Activated CD4-positive, alpha-beta T cell treated with anti-CD3 and anti-CD28 coated beads, Interleukin-2, amount 10 ng/mL, durations not matched to agents 7 days and 5 days (primary cell): ENCODE results near the gene SOCS2. TPM values are rescaled to one million over a fixed set of nuclear protein-coding genes. Genes with fewer than 3 reads are reported as not detected.
A peak's percentile ranks its signal among the peaks of the same experiment; 100 is the strongest.

ENCODE experiments used
- CTCF ChIA-PET: fragments of 350-600 bp; sonication (Branson Sonifier 250); formaldehyde crosslinking; loops from one replicate; lab custom pipeline; 2021; ENCODE audit warnings: antibody characterized with exemption; lab: Charles Lee
- POLR2A ChIA-PET: fragments of 350-600 bp; sonication (Branson Sonifier 250); formaldehyde crosslinking; loops from one replicate; lab custom pipeline; 2021; ENCODE audit warnings: antibody characterized with exemption; lab: Charles Lee
- DNase-seq: peaks from one replicate; pipeline ENCODE4 v3.0.0-alpha.2; 2020
- H3K27ac Mint-ChIP-seq: one replicate; pipeline ENCODE4 v1.8.0; 2021; ENCODE audit warnings: mild to moderate bottlenecking, moderate library complexity, mixed read lengths
- H3K27me3 Mint-ChIP-seq: one replicate; pipeline ENCODE4 v1.8.0; 2021; ENCODE audit warnings: mixed read lengths
- H3K36me3 Mint-ChIP-seq: one replicate; pipeline ENCODE4 v1.8.0; 2021; ENCODE audit warnings: low read depth, mixed read lengths
- H3K4me1 Mint-ChIP-seq: one replicate; pipeline ENCODE4 v1.8.0; 2021; ENCODE audit warnings: mixed read lengths
- H3K4me3 Mint-ChIP-seq: one replicate; pipeline ENCODE4 v1.8.0; 2021; ENCODE audit warnings: mild to moderate bottlenecking, moderate library complexity, mixed read lengths
- H3K9me3 Mint-ChIP-seq: one replicate; pipeline ENCODE4 v1.8.0; 2021; ENCODE audit warnings: mixed read lengths
- total RNA-seq, 2 experiments: library from RNA; stranded (reverse); gene quantifications; one replicate each; pipeline ENCODE4 v1.2.3, GENCODE V29; 2021

SOCS2 gene
- total RNA-seq, 2 experiments from 2014 or later = 28.0 to 31.6 TPM

DNA sequence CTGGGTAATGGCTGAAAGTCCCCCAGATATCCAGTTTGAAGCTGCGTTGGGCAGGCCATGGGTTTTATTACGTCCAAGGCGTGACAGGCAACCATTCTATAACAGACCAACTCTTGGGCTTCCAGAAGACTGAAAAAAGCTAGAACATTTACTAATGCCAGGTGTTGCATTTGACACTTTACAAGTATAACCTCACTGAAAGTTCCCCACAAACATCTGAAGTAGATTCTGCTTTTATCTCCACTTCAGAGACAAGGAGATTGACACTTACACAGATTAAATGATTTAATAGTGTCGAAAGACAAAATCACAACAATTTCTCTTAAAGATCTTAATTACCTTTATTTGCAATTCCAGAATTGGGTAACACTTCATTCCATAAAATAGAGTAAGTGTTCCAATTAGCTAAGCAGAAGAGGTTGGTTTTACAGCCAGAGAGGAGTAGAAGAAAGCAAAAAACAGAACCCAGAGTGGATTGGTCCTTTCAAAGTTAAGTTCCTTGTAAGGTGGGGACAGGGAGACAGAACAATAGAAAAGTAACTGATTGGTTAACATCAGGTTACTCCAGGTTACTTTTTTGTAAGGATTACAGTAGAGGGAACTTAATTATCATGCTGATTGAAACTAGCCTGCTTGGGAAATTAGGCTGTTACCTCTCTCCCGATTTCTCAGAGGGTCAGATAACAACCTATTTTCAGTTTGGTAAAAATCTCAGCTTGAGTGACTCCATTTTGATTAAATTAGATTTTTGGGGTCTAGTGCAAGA is 11.3 kb downstream of the SOCS2 start:
- peaks cover 18% of the 10 kb centered on the region for H3K27me3 Mint-ChIP-seq
- H3K4me1 Mint-ChIP-seq = peaks cover 16% of the 10 kb centered on the region
- H3K9me3 Mint-ChIP-seq = no peaks in the 10 kb centered on the region
- no peak overlapping the region for H3K27ac Mint-ChIP-seq
- CTCF ChIA-PET = interaction anchor here (1.1 kb wide), 1 partner anchor 116 kb away, joined by 4 read pairs; no protein-coding TSS in a partner anchor
- DNase-seq = no peak
- H3K36me3 Mint-ChIP-seq = peaks cover 32% of the 10 kb centered on the region
- POLR2A ChIA-PET = no interaction called here
- no peak overlapping the region for H3K4me3 Mint-ChIP-seq

DNA sequence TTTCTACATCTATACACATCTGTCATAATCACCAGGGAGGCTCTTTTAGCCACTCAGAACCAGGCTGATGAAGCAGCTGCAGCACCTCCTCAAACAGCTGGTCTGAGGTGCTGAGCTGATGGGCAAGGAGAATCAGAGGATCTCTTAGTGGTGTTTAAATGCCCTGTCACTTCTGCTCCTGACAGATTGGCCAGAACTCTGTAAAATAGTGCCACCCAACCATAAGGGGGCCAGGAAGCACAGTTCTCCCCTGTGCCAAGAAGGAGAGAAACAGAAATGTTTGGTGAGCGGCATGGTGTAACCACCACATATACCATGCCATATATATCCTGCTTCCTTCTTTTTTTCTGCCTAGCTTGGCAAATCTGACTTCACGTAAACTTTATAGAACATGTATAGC is 12.8 kb downstream of the SOCS2 start:
- ChIA-PET POLR2A (no interaction called here), CTCF (no interaction called here)
- H3K4me3 Mint-ChIP-seq = no peak overlapping the region
- H3K27me3 Mint-ChIP-seq = peaks cover 30% of the 10 kb centered on the region
- H3K27ac Mint-ChIP-seq = no peak overlapping the region
- H3K36me3 Mint-ChIP-seq = peaks cover 18% of the 10 kb centered on the region
- peaks cover 27% of the 10 kb centered on the region for H3K4me1 Mint-ChIP-seq
- H3K9me3 Mint-ChIP-seq = no peaks in the 10 kb centered on the region
- no peak for DNase-seq

DNA sequence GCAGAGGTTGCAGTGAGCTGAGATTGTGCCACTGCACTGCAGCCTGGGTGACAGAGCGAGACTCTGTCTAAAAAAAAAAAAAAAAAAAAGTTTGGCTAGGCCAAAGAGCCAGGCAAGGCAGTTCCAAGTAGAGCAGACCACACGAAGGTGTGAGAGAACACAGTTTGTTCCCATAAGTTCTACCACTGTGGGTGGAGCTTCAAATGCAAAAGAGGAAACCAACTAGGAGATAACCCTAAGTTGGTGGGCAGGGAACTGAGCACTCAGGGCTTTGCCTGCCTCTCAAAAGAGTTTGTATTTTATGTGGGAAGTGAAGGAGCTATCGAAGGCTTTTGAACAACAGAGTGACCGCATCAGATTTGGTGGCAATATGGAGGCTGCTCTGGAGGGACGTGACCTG is 15.1 kb downstream of the SOCS2 start:
- H3K36me3 Mint-ChIP-seq = peaks cover 4% of the 10 kb centered on the region
- peaks cover 39% of the 10 kb centered on the region for H3K4me1 Mint-ChIP-seq
- ChIA-PET CTCF (interaction anchor here (0.7 to 1.3 kb wide), 6 partner anchors 16 to 521 kb away, joined by 3 to 4 read pairs (median 3); no protein-coding TSS in a partner anchor), POLR2A (no interaction called here)
- H3K4me3 Mint-ChIP-seq = no peak overlapping the region
- DNase-seq = no peak
- H3K27me3 Mint-ChIP-seq = peaks cover 48% of the 10 kb centered on the region
- H3K27ac Mint-ChIP-seq = no peak overlapping the region
- H3K9me3 Mint-ChIP-seq = no peaks in the 10 kb centered on the region

DNA sequence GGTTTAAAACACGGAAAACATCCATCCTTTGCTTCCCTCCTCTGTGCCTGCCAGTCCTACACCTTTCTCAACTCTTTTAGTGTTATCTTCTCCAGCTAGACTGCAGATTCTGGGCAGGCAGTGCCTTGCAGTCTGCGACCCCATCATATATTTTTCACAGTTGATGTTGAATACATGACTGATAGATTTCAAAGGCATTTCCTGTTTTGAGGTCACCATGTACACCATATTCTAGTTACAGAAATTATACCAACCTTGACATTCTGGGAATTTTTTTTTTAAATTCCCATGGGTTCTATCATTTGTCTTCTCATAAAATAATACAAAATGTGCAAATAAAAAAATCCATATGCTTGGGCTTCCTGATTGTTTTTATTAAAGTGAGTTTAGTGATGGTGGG is 16.6 kb downstream of the SOCS2 start:
- Mint-ChIP-seq H3K4me3 (no peak overlapping the region), H3K36me3 (peaks cover 4% of the 10 kb centered on the region), H3K4me1 (peaks cover 39% of the 10 kb centered on the region), H3K27ac (no peak overlapping the region), H3K27me3 (peaks cover 53% of the 10 kb centered on the region), H3K9me3 (no peaks in the 10 kb centered on the region)
- POLR2A ChIA-PET = no interaction called here
- CTCF ChIA-PET = interaction anchor here (1.1 kb wide), 1 partner anchor 17 kb away, joined by 3 read pairs; no protein-coding TSS in a partner anchor
- no peak for DNase-seq

DNA sequence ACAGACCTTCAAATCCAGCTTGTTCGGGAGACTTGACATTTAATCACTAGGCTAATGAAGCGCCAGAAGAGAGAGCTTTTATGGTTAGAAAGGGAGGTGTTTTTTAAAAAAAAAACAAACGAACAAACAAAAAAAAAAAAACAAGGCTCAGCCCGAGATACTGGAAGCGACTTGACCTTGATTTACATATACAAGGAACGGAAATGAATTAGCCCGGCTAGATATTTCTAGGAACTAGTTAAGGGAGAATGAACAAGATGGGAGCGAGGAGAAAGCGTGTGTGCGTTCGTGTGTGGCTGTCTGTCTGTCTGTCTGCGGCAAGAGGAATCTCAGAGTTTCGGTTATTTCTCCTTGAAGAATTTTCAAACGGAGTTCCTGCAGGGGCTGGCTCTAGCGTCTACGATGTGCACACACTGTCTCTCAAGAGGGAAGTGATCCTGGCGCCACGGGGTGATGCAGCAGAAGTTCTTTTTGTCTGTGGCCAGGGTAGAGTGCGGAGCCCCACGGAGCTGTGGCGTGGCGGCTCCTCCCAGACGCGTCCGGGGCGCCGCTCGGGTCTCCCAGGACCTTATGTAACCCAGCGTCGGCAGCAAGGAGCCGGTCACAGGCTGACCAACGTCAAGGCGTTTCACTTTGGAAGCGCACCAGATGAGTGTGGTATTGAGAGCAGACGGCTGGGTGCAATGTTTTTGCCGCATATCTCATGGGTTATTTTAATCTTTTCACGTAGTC is 18.8 kb downstream of the SOCS2 start:
- peak; percentile 34 for DNase-seq
- Mint-ChIP-seq H3K9me3 (no peaks in the 10 kb centered on the region), H3K27ac (peak overlapping the region; percentile 33), H3K4me1 (peaks cover 42% of the 10 kb centered on the region), H3K27me3 (peaks cover 60% of the 10 kb centered on the region), H3K4me3 (peak overlapping the region; percentile 82), H3K36me3 (peaks cover 2% of the 10 kb centered on the region)
- POLR2A ChIA-PET = no interaction called here
- CTCF ChIA-PET = interaction anchor here (0.5 to 1.5 kb wide), 4 partner anchors 11 to 111 kb away, joined by 3 to 4 read pairs (median 3); no protein-coding TSS in a partner anchor

DNA sequence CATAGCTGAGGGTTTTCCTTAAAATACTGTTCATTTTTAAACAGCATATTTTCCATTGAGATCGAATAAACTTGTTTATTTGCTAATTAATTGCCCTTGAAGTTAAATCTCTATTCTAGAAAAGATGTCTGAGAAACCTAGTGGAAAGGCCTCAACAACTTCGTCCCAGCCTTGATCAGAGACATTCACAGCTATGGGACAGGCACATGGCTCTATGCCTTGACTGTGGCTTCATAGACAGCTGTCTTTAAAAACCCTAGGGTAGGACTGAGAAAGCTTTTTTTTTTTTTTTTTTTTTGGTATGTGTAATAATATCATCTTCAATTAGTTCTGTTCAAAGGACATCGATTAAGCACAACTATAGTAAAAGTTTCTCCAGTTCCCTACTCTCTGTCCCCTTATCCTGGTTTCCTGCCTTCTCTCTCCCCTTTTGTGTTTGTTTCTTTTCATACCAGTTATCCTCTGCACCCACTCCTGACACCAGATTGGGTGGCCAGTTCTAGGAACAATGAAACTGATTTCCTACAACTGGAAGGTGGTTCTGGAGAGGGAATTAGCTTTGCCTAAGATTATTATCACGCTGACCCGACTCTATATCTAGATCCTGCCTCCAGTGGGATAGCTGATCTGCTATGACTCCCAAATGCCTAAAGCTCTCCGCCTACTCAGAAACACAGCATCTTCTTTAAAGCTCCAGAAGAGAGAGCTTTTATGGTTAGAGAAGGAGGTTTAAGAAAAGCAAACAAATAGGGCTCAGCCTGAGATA is 20.3 kb downstream of the SOCS2 start:
- Mint-ChIP-seq H3K4me1 (peaks cover 34% of the 10 kb centered on the region), H3K36me3 (peaks cover 2% of the 10 kb centered on the region), H3K4me3 (no peak overlapping the region), H3K9me3 (no peaks in the 10 kb centered on the region), H3K27me3 (peaks cover 65% of the 10 kb centered on the region), H3K27ac (no peak overlapping the region)
- CTCF ChIA-PET = interaction anchor here (1.5 kb wide), 1 partner anchor 12 kb away, joined by 4 read pairs; no protein-coding TSS in a partner anchor
- POLR2A ChIA-PET = interaction anchor here (0.8 kb wide), 1 partner anchor 106 kb away, joined by 4 read pairs; no protein-coding TSS in a partner anchor
- no peak for DNase-seq

DNA sequence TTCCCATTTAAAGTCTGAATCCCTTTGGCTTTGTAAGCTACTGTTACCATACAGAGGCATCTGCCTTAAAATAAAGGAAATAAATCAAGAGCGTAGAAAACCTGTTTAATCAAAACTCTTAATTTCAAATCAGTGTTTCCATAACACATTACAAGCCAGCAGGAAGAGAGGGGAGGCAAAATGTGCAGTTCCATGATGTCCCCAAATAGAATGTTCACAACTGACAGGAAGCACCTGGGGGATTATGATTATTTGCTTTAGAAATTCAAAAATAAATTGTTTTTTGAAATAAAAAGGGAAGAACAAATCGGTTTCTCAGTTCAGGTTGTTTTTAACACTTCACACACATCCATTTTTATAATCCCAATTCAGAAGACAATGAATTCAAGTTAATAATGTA is 21.4 kb downstream of the SOCS2 start:
- peaks cover 67% of the 10 kb centered on the region for H3K27me3 Mint-ChIP-seq
- peaks cover 29% of the 10 kb centered on the region for H3K4me1 Mint-ChIP-seq
- H3K27ac Mint-ChIP-seq = no peak overlapping the region

DNA sequence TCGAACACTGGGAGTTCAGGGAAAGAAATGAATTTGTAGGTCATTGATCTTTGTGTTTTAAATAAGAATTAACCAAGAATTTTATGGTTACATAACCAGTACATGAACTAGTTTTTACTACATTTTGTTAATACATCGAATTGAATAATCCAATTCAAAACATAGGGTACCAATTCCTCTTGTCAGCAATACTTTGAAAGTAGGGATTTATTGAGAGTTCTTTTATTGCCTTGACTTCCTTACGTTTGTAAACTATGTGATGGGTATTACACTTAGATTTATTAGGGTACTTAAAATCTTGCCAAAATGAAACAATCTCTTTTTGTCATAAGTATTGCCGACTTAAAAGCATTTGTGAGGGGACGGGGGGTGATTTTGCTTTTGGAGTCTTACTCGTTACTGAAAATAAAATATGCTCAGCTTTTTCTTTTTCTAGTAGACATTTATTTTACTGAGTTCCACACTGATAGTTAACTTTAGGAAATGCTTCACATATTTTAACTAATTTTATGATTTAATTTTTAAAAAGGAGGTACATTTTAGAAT is 22.4 kb downstream of the SOCS2 start:
- DNase-seq = no peak
- Mint-ChIP-seq H3K36me3 (peaks cover 2% of the 10 kb centered on the region), H3K9me3 (no peaks in the 10 kb centered on the region), H3K27ac (no peak overlapping the region), H3K4me1 (peaks cover 19% of the 10 kb centered on the region), H3K27me3 (peaks cover 63% of the 10 kb centered on the region), H3K4me3 (no peak overlapping the region)
- ChIA-PET POLR2A (no interaction called here), CTCF (no interaction called here)

More for the DNA sequence above, 21.4 kb downstream of the SOCS2 start:
- ChIA-PET CTCF (no interaction called here), POLR2A (no interaction called here)
- H3K9me3 Mint-ChIP-seq = no peaks in the 10 kb centered on the region
- no peak overlapping the region for H3K4me3 Mint-ChIP-seq
- no peak for DNase-seq
- H3K36me3 Mint-ChIP-seq = peaks cover 2% of the 10 kb centered on the region

DNA sequence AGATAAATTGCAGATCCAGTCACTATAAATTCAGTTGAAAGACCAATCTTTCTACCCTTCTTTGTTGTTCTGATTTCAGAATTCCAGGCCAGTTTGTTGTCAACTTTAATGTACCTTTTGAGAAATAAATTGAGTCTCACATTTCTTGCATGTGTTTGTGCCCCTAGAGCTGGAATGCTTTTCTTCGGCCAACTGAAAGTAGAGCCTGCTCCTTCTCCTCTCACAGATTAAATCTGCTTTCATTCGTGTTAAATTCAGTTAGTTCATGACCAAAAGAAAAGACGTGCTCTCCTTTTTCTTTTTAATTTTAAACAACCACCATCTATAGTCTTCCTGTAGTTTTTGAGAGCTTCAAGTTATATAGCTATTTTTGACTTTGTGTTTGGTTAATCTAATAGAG is 22.9 kb downstream of the SOCS2 start:
- Mint-ChIP-seq H3K27ac (no peak overlapping the region), H3K36me3 (peaks cover 2% of the 10 kb centered on the region), H3K9me3 (no peaks in the 10 kb centered on the region), H3K4me1 (peaks cover 16% of the 10 kb centered on the region), H3K27me3 (peaks cover 58% of the 10 kb centered on the region), H3K4me3 (no peak overlapping the region)
- POLR2A ChIA-PET = no interaction called here
- CTCF ChIA-PET = interaction anchor here (0.8 kb wide), 1 partner anchor 93 kb away, joined by 3 read pairs; no protein-coding TSS in a partner anchor
- DNase-seq = no peak

DNA sequence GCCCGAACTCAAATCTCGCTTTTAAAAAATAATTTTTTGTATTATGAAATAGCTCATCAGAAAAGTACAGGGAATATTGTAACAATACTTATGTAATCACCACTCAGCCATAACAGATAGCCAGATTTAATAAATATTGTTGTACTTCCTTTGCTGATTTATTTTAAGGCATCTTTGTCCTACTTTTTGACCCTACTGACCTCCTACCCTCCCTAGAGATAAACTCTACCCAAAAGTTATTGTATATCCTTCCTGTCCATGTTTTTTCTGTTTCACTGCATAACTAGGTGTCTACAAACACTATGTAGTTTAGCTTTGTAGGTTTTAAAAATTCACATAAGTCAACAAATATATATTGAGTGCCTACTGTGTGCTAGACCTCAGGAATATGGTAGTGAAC is 25.1 kb downstream of the SOCS2 start:
- no peaks in the 10 kb centered on the region for H3K36me3 Mint-ChIP-seq
- H3K4me1 Mint-ChIP-seq = peaks cover 3% of the 10 kb centered on the region
- CTCF ChIA-PET = no interaction called here
- no peak overlapping the region for H3K27ac Mint-ChIP-seq
- DNase-seq = no peak
- H3K9me3 Mint-ChIP-seq = no peaks in the 10 kb centered on the region
- POLR2A ChIA-PET = no interaction called here
- no peak overlapping the region for H3K4me3 Mint-ChIP-seq
- peaks cover 41% of the 10 kb centered on the region for H3K27me3 Mint-ChIP-seq

DNA sequence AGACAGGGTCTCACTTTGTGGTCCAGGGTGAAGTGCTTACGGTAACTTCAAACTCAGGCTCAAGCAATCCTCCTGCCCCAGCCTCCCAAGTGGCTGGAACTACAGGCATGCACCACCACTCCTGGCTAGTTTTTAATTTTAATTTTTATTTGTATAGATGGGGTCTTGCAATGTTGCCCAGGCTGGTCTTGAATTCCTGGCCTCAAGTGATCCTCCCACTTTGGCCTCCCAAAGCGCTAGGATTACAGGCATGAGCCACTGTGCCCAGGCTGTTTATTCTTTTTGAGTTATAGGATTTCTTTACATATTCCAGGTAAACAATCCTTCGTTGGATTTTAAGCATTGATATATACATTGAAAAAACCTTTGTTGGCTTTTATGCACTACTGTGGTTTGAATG is 26.7 kb downstream of the SOCS2 start:
- peaks cover 9% of the 10 kb centered on the region for H3K4me1 Mint-ChIP-seq
- H3K27ac Mint-ChIP-seq = no peak overlapping the region
- ChIA-PET CTCF (no interaction called here), POLR2A (no interaction called here)
- no peaks in the 10 kb centered on the region for H3K9me3 Mint-ChIP-seq
- no peak overlapping the region for H3K4me3 Mint-ChIP-seq
- H3K27me3 Mint-ChIP-seq = peaks cover 32% of the 10 kb centered on the region
- no peak for DNase-seq
- no peaks in the 10 kb centered on the region for H3K36me3 Mint-ChIP-seq

DNA sequence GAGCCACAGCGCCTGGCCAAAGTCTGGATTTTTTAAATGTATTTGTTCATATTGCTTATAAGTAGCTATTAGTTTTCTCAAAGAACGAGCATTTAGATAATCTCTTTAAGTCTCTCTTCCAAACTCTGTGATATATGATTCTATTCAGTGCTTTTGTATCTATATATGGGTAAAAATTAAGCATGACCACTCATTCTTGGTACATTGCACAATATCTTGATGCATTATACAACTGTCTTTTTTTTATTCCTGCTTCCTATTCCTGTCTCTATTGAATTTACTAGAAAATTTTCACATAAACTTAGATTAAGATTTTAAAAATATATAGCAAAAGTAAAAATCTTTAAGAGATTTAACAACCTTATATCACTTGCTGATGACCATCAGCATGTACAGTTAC is 29.1 kb downstream of the SOCS2 start:
- Mint-ChIP-seq H3K4me3 (no peak overlapping the region), H3K4me1 (peaks cover 6% of the 10 kb centered on the region), H3K36me3 (no peaks in the 10 kb centered on the region), H3K9me3 (no peaks in the 10 kb centered on the region), H3K27me3 (peaks cover 21% of the 10 kb centered on the region), H3K27ac (no peak overlapping the region)
- DNase-seq = no peak
- ChIA-PET CTCF (no interaction called here), POLR2A (no interaction called here)
